ENCODE results near the gene PLPP1.

The PLPP1 gene

GRCh38 chr5:55392669-55393068, 142.1 kb downstream of the PLPP1 start:
- TF ChIP-seq, protein P1, sequence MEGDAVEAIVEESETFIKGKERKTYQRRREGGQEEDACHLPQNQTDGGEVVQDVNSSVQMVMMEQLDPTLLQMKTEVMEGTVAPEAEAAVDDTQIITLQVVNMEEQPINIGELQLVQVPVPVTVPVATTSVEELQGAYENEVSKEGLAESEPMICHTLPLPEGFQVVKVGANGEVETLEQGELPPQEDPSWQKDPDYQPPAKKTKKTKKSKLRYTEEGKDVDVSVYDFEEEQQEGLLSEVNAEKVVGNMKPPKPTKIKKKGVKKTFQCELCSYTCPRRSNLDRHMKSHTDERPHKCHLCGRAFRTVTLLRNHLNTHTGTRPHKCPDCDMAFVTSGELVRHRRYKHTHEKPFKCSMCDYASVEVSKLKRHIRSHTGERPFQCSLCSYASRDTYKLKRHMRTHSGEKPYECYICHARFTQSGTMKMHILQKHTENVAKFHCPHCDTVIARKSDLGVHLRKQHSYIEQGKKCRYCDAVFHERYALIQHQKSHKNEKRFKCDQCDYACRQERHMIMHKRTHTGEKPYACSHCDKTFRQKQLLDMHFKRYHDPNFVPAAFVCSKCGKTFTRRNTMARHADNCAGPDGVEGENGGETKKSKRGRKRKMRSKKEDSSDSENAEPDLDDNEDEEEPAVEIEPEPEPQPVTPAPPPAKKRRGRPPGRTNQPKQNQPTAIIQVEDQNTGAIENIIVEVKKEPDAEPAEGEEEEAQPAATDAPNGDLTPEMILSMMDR (IDR thresholded peaks at IDR 0.05; ENCODE audit: low read depth, low read length, missing control alignments) = no peak
- no peak for DNase-seq (ENCODE audit: extremely low read depth, low read depth)
- H3K4me3 ChIP-seq (replicated peaks; ENCODE audit: low read depth, low read length) = no peak overlapping the region

DNA sequence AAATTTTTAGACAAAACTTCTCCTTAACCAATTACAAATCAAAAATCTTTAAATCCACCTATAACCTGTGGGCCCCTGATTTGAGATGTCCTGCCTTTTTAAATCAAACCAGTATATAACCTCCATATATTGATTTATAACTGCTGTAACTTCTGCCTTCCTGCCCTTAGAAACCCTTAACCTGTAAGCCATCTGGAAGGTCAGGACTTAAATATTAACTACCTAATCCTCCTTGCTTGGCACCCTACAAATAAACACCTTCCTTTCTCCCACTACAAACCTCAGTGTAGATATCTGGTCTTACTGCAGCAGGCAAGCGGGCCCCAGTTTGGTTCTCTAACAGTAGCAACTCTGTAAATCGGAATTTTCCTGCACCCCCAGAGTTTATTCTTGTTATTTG, 143.1 kb downstream of the PLPP1 start:
- DNase-seq (ENCODE audit: extremely low read depth, low read depth) = no peak
- TF ChIP-seq, protein P1 (IDR thresholded peaks at IDR 0.05; ENCODE audit: low read depth, low read length, missing control alignments) = no peak

DNA sequence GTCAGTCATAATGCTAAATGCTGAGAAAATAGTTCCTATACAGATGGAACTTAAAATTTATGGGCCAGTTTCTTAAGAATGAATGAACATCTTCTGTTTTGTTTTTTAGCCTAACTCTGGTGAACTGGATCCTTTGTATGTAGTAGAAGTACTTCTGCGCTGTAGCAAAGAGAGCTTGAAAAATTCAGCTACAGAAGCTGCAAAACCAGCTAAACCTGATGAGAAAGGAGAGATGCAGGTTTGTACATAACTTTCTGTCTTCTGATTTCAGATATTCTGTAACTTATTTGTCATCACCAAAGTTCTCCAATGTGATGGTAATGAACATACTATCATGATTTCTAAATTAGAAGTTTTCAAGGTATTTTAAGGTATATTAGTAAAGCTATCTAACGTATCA, 146.9 kb downstream of the PLPP1 start:
- TF ChIP-seq, protein P1 (IDR thresholded peaks at IDR 0.05; ENCODE audit: low read depth, low read length, missing control alignments) = no peak
- no peak for DNase-seq (ENCODE audit: extremely low read depth, low read depth)
- no peak overlapping the region for H3K4me3 ChIP-seq (replicated peaks; ENCODE audit: low read depth, low read length)

More for the DNA sequence above, 143.1 kb downstream of the PLPP1 start:
- no peak overlapping the region for H3K4me3 ChIP-seq (replicated peaks; ENCODE audit: low read depth, low read length)

DNA sequence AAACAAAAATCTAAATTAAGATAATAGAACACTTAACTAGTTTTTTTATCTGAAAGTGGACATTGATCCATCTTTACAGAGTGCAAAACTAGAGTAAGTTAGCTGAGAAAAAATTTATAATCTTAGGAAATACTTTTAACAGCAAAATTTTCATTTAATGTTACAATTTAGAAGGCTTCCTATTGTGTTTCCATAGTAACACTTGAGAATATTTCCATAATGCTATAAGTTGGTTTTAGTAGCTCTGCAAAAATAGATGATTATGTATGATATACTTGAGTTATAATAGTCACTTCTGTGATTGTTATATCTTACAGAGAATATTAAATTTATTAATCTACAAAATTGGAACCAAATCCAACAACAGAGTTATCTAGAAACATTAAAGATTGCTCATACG, 148.4 kb downstream of the PLPP1 start:
- no peak overlapping the region for H3K4me3 ChIP-seq (replicated peaks; ENCODE audit: low read depth, low read length)
- DNase-seq (ENCODE audit: extremely low read depth, low read depth) = no peak
- TF ChIP-seq, protein P1 (IDR thresholded peaks at IDR 0.05; ENCODE audit: low read depth, low read length, missing control alignments) = no peak

- TF ChIP-seq, protein P1 (IDR thresholded peaks at IDR 0.05; ENCODE audit: low read depth, low read length, missing control alignments) = no peak
- no peak for DNase-seq (ENCODE audit: extremely low read depth, low read depth)
- H3K4me3 ChIP-seq (replicated peaks; ENCODE audit: low read depth, low read length) = no peak overlapping the region
These were observed 148.9 kb downstream of the PLPP1 start for GRCh38 chr5:55385846-55386245.

GRCh38 chr5:55385227-55385626, 149.5 kb downstream of the PLPP1 start:
- H3K4me3 ChIP-seq (replicated peaks; ENCODE audit: low read depth, low read length) = no peak overlapping the region
- no peak for DNase-seq (ENCODE audit: extremely low read depth, low read depth)
- TF ChIP-seq, protein P1 (IDR thresholded peaks at IDR 0.05; ENCODE audit: low read depth, low read length, missing control alignments) = no peak

DNA sequence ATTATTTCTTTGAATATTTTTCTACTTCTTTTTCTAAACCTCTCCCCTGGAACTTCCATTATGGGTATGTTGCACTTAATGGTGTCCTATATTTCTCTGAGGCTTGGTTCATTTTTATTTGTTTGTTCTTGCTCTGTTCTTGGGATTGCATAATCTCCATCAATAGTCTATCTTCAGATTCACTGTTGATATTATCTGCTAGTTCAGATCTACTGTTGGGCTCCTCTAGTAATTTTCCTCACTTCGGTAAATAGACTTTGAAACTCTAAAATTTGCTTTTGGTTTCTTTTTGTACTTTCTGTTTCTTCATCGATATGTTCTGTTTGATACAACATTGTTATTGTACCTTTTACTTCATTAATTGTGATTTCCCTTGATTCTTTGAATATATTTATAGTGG, 150.7 kb downstream of the PLPP1 start:
- H3K4me3 ChIP-seq (replicated peaks; ENCODE audit: low read depth, low read length) = no peak overlapping the region
- TF ChIP-seq, protein P1 (IDR thresholded peaks at IDR 0.05; ENCODE audit: low read depth, low read length, missing control alignments) = no peak
- no peak for DNase-seq (ENCODE audit: extremely low read depth, low read depth)
